Measurements from ENCODE around the gene TUBAL3. TPM values are rescaled to one million over a fixed set of nuclear protein-coding genes. Genes with fewer than 3 reads are reported as not detected.

The TUBAL3 gene
- total and polyA plus RNA-seq, 2 of the 4 experiments (the other 2 are of a cell fraction), result not detected

DNA sequence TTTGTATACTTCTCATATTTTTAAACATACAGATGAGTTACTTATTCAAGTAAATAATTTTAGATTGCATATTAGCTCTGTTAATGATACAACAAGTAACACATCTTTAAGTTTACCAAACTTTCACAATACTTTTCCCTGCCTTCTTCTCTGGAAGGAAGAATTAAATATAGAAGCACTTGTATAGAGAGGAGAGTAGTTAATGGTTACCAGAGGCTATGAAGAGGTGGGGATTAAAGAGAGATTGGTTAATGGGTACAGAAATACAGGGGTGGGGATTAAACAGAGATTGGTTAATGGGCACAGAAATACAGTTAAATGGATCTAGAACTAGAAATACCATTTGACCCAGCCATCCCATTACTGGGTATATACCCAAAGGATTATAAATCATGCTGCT lies 59.9 kb downstream of the TUBAL3 start:
- intact Hi-C loops (cut with micrococcal nuclease), result no loop called here
- no peak overlapping the region for H3K4me2 ChIP-seq (ENCODE audit: low read depth, low read length)
- H3K79me1 ChIP-seq (ENCODE audit: low read depth in 1 of 2, low read length in 2 of 2), result no peaks in the 10 kb centered on the region
- H3K4ac ChIP-seq (ENCODE audit: low read depth, low read length), result no peak overlapping the region
- dilution Hi-C loops (cut with HindIII; ENCODE audit: low sequenced_read_pairs, unreplicated experiment), result no loop called here
- H3K27ac ChIP-seq (ENCODE audit: insufficient read depth, low read length), result no peak overlapping the region
- H2AK9ac ChIP-seq (replicated peaks; ENCODE audit: low read depth, low read length, poor library complexity), result no peak overlapping the region
- no peaks in the 10 kb centered on the region for H3K4me1 ChIP-seq (ENCODE audit: control insufficient read depth, insufficient read depth, low read length)
- ChIA-PET CTCF (no interaction called here), POLR2A (ENCODE audit: unreplicated experiment) (no interaction called here)
- no peak overlapping the region for H2BK5ac ChIP-seq (ENCODE audit: low read depth, low read length, poor library complexity, severe bottlenecking)
- no peaks in the 10 kb centered on the region; the same call in 1 of the 2 replicates for H3K27me3 ChIP-seq (ENCODE audit: control insufficient read depth, insufficient read depth, low read length)
- H3K14ac ChIP-seq (replicated peaks; ENCODE audit: low read depth, low read length), result no peak overlapping the region
- H3K9me1 ChIP-seq (ENCODE audit: insufficient read depth, low read length), result no peaks in the 10 kb centered on the region
- in situ Hi-C loops (cut with MboI; ENCODE audit: low sequenced_read_pairs), result no loop called here
- H3K18ac ChIP-seq (ENCODE audit: low read depth, low read length), result no peak overlapping the region
- H2AFZ ChIP-seq (replicated peaks; ENCODE audit: low read length, poor library complexity), result no peak overlapping the region
- H3K9ac ChIP-seq (ENCODE audit: low read depth, low read length), result no peak overlapping the region
- H2AK5ac ChIP-seq (ENCODE audit: low read depth, low read length), result no peak overlapping the region
- H2BK15ac ChIP-seq (ENCODE audit: low read depth, low read length), result no peak overlapping the region
- H3K4me3 ChIP-seq (ENCODE audit: insufficient read depth, low read depth, low read length), result no peak overlapping the region
- no peak overlapping the region for H4K91ac ChIP-seq (ENCODE audit: insufficient read depth, low read depth, low read length)
- no TSS peak for BruUV-seq (replicated peaks)
- no peak for ATAC-seq (ENCODE audit: low read depth)
- H4K8ac ChIP-seq (ENCODE audit: low read depth in 2 of 2, low read length in 2 of 2), result no peak overlapping the region
- no peaks in the 10 kb centered on the region for H4K20me1 ChIP-seq (ENCODE audit: insufficient read depth, low read length)
- no peak overlapping the region for H3K56ac ChIP-seq (ENCODE audit: extremely low read depth, insufficient read depth, low read length)
- DNase-seq, result no peak
- H3K9me3 ChIP-seq (ENCODE audit: control insufficient read depth, insufficient read depth, low read length), result no peaks in the 10 kb centered on the region
- no peak overlapping the region for H4K5ac ChIP-seq (ENCODE audit: low read depth, low read length)
- H2BK20ac ChIP-seq (ENCODE audit: low read depth, low read length), result no peak overlapping the region
- no peak overlapping the region for H2BK120ac ChIP-seq (ENCODE audit: low read depth, low read length)
- H3K36me3 ChIP-seq (ENCODE audit: control insufficient read depth, insufficient read depth, low read length), result no peaks in the 10 kb centered on the region
- H3K23ac ChIP-seq (ENCODE audit: low read depth, low read length), result no peak overlapping the region
- no peak for TF ChIP-seq BHLHE40 (IDR thresholded peaks at IDR 0.05; ENCODE audit: low read depth, low read length)
- no peak for TF ChIP-seq MAZ (IDR thresholded peaks at IDR 0.05; ENCODE audit: borderline replicate concordance, low read depth, low read length)
- no peak for TF ChIP-seq FOS (IDR thresholded peaks at IDR 0.05; ENCODE audit: low read depth, low read length)
- TF ChIP-seq MXI1 (IDR thresholded peaks at IDR 0.05; ENCODE audit: borderline replicate concordance, low read depth, low read length), result no peak
- TF ChIP-seq SMC3 (IDR thresholded peaks at IDR 0.05; ENCODE audit: low read depth, low read length), result no peak
- no peak for TF ChIP-seq CHD1 (IDR thresholded peaks at IDR 0.05; ENCODE audit: low read depth, low read length)
- TF ChIP-seq, protein P1, sequence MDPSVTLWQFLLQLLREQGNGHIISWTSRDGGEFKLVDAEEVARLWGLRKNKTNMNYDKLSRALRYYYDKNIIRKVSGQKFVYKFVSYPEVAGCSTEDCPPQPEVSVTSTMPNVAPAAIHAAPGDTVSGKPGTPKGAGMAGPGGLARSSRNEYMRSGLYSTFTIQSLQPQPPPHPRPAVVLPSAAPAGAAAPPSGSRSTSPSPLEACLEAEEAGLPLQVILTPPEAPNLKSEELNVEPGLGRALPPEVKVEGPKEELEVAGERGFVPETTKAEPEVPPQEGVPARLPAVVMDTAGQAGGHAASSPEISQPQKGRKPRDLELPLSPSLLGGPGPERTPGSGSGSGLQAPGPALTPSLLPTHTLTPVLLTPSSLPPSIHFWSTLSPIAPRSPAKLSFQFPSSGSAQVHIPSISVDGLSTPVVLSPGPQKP (IDR thresholded peaks at IDR 0.05; ENCODE audit: borderline replicate concordance, low read depth, low read length), result no peak
- no peak for TF ChIP-seq POLR2A (IDR thresholded peaks at IDR 0.05; ENCODE audit: low read depth, low read length)
- TF ChIP-seq, protein P2, sequence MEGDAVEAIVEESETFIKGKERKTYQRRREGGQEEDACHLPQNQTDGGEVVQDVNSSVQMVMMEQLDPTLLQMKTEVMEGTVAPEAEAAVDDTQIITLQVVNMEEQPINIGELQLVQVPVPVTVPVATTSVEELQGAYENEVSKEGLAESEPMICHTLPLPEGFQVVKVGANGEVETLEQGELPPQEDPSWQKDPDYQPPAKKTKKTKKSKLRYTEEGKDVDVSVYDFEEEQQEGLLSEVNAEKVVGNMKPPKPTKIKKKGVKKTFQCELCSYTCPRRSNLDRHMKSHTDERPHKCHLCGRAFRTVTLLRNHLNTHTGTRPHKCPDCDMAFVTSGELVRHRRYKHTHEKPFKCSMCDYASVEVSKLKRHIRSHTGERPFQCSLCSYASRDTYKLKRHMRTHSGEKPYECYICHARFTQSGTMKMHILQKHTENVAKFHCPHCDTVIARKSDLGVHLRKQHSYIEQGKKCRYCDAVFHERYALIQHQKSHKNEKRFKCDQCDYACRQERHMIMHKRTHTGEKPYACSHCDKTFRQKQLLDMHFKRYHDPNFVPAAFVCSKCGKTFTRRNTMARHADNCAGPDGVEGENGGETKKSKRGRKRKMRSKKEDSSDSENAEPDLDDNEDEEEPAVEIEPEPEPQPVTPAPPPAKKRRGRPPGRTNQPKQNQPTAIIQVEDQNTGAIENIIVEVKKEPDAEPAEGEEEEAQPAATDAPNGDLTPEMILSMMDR (conservative IDR thresholded peaks at IDR 0.05; ENCODE audit: low read depth, low read length), result no peak
- no peak for TF ChIP-seq NFE2L2 (IDR thresholded peaks at IDR 0.05; ENCODE audit: low read depth, low read length)
- TF ChIP-seq RFX5 (IDR thresholded peaks at IDR 0.05; ENCODE audit: low read depth, low read length), result no peak
- TF ChIP-seq, protein P3, sequence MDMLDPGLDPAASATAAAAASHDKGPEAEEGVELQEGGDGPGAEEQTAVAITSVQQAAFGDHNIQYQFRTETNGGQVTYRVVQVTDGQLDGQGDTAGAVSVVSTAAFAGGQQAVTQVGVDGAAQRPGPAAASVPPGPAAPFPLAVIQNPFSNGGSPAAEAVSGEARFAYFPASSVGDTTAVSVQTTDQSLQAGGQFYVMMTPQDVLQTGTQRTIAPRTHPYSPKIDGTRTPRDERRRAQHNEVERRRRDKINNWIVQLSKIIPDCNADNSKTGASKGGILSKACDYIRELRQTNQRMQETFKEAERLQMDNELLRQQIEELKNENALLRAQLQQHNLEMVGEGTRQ (IDR thresholded peaks at IDR 0.05; ENCODE audit: low read depth, low read length), result no peak
- TF ChIP-seq CEBPB (IDR thresholded peaks at IDR 0.05; ENCODE audit: low read depth, low read length), result no peak
- TF ChIP-seq RCOR1 (IDR thresholded peaks at IDR 0.05; ENCODE audit: insufficient replicate concordance, low read length), result no peak
- TF ChIP-seq MAFK (IDR thresholded peaks at IDR 0.05; ENCODE audit: low read depth, low read length), result no peak
- TF ChIP-seq RAD21 (IDR thresholded peaks at IDR 0.05; ENCODE audit: low read length), result no peak
